ENCODE measurements around the gene SLFN11.

GRCh38 chr17:35314415-35315216 lies 58.8 kb downstream of the SLFN11 start:
- no peak for TF ChIP-seq CTCF (IDR thresholded peaks at IDR 0.05; ENCODE audit: insufficient read depth, low read depth, low read length)
- TF ChIP-seq EZH2 (IDR thresholded peaks at IDR 0.05; ENCODE audit: insufficient read depth, low read length), result no peak

Measured in astrocyte (in vitro differentiated cells and primary cell).